HCT116 (cell line): ENCODE results near the gene RAB30.

Experiments used
- CEBPB ChIP-seq: IDR thresholded peaks from 2 replicates; pipeline ENCODE4 v1.6.1; 2012; ENCODE audit warnings: low read depth
- CTCF ChIP-seq, 3 experiments: fragments of 200-600 bp in 1 of 3; sonication (generic) in 1 of 3; IDR thresholded peaks in 2 of 3; conservative IDR thresholded peaks in 1 of 3; 2 replicates each; pipeline ENCODE4 v1.5.1; 2012 to 2017; ENCODE audit warnings: low read depth in 2 of 3, low read length in 2 of 3, antibody characterized with exemption in 1 of 3, borderline replicate concordance in 1 of 3, control low read depth in 1 of 3, mild to moderate bottlenecking in 1 of 3, mixed read lengths in 1 of 3, mixed run types in 1 of 3, moderate library complexity in 1 of 3; ENCODE audit not compliant: insufficient read depth in 1 of 3
- EGR1 ChIP-seq: IDR thresholded peaks from 2 replicates; pipeline ENCODE4 v1.6.1; 2012; ENCODE audit warnings: low read depth
- JUND ChIP-seq: IDR thresholded peaks from 2 replicates; pipeline ENCODE4 v1.6.1; 2012
- POLR2A ChIP-seq: IDR thresholded peaks from 2 replicates; pipeline ENCODE4 v1.7.0; 2011; ENCODE audit warnings: borderline replicate concordance; ENCODE audit not compliant: insufficient read depth, insufficient read length; ENCODE audit errors: extremely low read depth
- POLR2AphosphoS5 ChIP-seq: IDR thresholded peaks from 2 replicates; pipeline ENCODE4 v1.6.1; 2011; ENCODE audit warnings: mild to moderate bottlenecking, low read depth, low read length, moderate library complexity
- RAD21 ChIP-seq: IDR thresholded peaks from 2 replicates; pipeline ENCODE4 v1.6.1; 2012; ENCODE audit warnings: low read depth, mild to moderate bottlenecking
- SIN3A ChIP-seq: IDR thresholded peaks from 2 replicates; pipeline ENCODE4 v1.6.1; 2012; ENCODE audit warnings: low read depth
- TCF7L2 ChIP-seq: IDR thresholded peaks from 2 replicates; pipeline ENCODE4 v1.7.0; 2011; ENCODE audit warnings: borderline replicate concordance, inconsistent platforms; ENCODE audit not compliant: insufficient read depth, insufficient read length; ENCODE audit errors: extremely low read depth
- ZBTB33 ChIP-seq: IDR thresholded peaks from 2 replicates; pipeline ENCODE4 v1.6.1; 2011; ENCODE audit warnings: mild to moderate bottlenecking, low read length, moderate library complexity; ENCODE audit not compliant: insufficient replicate concordance; ENCODE audit errors: extremely low read depth
- TF ChIP-seq, protein P1 (sequence below): IDR thresholded peaks from 2 replicates; pipeline ENCODE4 v1.6.1; 2012
- TF ChIP-seq, protein P2 (sequence below): IDR thresholded peaks from 2 replicates; pipeline ENCODE4 v1.6.1; 2012; ENCODE audit warnings: low read depth

DNA sequence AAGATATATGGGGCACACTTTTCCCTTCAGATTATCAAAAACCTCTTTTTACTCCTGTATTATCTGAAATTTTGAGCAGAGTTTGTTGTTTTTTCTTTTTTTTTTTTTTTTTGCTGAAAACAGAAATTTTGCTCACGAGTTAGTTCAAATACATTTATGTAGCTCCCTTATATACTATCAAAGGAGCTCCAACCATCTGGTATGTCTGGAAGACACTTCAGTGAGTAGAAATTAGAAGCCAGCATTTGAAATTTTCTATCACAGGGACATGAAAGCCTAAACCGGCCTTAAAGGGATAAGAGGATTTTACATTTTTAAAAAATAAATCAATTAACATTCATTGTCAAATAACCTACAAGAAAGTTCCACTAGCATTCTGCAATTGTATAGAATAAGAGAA is 96.8 kb downstream of the RAB30 start:
- TF ChIP-seq TCF7L2 (no peak), EGR1 (no peak), RAD21 (no peak), CTCF (IDR thresholded peaks at IDR 0.05 in 2 of 3, conservative IDR thresholded peaks at IDR 0.05 in 1 of 3; ENCODE audit: borderline replicate concordance in 1 of 3, insufficient read depth in 1 of 3, low read depth in 2 of 3, low read length in 2 of 3) (no peak), POLR2AphosphoS5 (no peak), JUND (no peak), POLR2A (no peak), CEBPB (no peak), SIN3A (no peak), ZBTB33 (no peak)
- TF ChIP-seq, protein P1, sequence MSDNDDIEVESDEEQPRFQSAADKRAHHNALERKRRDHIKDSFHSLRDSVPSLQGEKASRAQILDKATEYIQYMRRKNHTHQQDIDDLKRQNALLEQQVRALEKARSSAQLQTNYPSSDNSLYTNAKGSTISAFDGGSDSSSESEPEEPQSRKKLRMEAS: no peak
- TF ChIP-seq, protein P2, sequence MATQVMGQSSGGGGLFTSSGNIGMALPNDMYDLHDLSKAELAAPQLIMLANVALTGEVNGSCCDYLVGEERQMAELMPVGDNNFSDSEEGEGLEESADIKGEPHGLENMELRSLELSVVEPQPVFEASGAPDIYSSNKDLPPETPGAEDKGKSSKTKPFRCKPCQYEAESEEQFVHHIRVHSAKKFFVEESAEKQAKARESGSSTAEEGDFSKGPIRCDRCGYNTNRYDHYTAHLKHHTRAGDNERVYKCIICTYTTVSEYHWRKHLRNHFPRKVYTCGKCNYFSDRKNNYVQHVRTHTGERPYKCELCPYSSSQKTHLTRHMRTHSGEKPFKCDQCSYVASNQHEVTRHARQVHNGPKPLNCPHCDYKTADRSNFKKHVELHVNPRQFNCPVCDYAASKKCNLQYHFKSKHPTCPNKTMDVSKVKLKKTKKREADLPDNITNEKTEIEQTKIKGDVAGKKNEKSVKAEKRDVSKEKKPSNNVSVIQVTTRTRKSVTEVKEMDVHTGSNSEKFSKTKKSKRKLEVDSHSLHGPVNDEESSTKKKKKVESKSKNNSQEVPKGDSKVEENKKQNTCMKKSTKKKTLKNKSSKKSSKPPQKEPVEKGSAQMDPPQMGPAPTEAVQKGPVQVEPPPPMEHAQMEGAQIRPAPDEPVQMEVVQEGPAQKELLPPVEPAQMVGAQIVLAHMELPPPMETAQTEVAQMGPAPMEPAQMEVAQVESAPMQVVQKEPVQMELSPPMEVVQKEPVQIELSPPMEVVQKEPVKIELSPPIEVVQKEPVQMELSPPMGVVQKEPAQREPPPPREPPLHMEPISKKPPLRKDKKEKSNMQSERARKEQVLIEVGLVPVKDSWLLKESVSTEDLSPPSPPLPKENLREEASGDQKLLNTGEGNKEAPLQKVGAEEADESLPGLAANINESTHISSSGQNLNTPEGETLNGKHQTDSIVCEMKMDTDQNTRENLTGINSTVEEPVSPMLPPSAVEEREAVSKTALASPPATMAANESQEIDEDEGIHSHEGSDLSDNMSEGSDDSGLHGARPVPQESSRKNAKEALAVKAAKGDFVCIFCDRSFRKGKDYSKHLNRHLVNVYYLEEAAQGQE: no peak
